Neural cell (in vitro differentiated cells): ENCODE results near the gene REV3L. TPM values are rescaled to one million over a fixed set of nuclear protein-coding genes. Genes with fewer than 3 reads are reported as not detected.

Experiments
- H2AFZ ChIP-seq: fragments of 200-600, 300-800 bp; sonication (generic), shearing (Covaris generic); 2 replicates; pipeline ENCODE4 v1.6.0; 2014; ENCODE audit warnings: low read depth, mild to moderate bottlenecking, antibody characterized with exemption, low read length, moderate library complexity
- H3F3A ChIP-seq: fragments of 200-600 bp; shearing (Covaris generic); 2 replicates; pipeline ENCODE4 v1.6.1; 2016; ENCODE audit warnings: mild to moderate bottlenecking, moderate library complexity, mixed read lengths, antibody characterized with exemption, low read length; ENCODE audit not compliant: insufficient read depth, poor library complexity, severe bottlenecking
- H3K27ac ChIP-seq: fragments of 200-600, 300-800 bp; sonication (generic), shearing (Covaris generic); 2 replicates; pipeline ENCODE4 v1.5.1; 2014; ENCODE audit warnings: mild to moderate bottlenecking, low read length, moderate library complexity
- H3K27me3 ChIP-seq: fragments of 300-800, 200-600 bp; sonication (generic), shearing (Covaris generic); 2 replicates; pipeline ENCODE4 v1.6.0; 2014; ENCODE audit warnings: mild to moderate bottlenecking, low read depth, low read length, moderate library complexity; ENCODE audit not compliant: insufficient read depth
- H3K36me3 ChIP-seq: fragments of 300-800, 200-600 bp; sonication (generic), shearing (Covaris generic); 2 replicates; pipeline ENCODE4 v1.5.1; 2014; ENCODE audit warnings: mild to moderate bottlenecking, antibody characterized with exemption, low read length, moderate library complexity; ENCODE audit not compliant: insufficient read depth
- H3K4me2 ChIP-seq: fragments of 300-800, 200-600 bp; sonication (generic), shearing (Covaris generic); 2 replicates; pipeline ENCODE4 v1.6.0; 2014; ENCODE audit warnings: mild to moderate bottlenecking, low read length
- H3K4me3 ChIP-seq: fragments of 300-800, 200-600 bp; sonication (generic), shearing (Covaris generic); 2 replicates; pipeline ENCODE4 v1.5.1; 2014; ENCODE audit warnings: mild to moderate bottlenecking, low read length, moderate library complexity
- H3K79me2 ChIP-seq: fragments of 200-600 bp; shearing (Covaris generic); replicated peaks from 2 replicates; pipeline ENCODE4 v1.6.0; 2014; ENCODE audit warnings: mild to moderate bottlenecking, low read length, moderate library complexity; ENCODE audit not compliant: insufficient read depth
- H3K9ac ChIP-seq: fragments of 300-800, 200-600 bp; sonication (generic), shearing (Covaris generic); 2 replicates; pipeline ENCODE4 v1.6.1; 2016; ENCODE audit warnings: mild to moderate bottlenecking, low read length, mixed read lengths
- H3K9me2 ChIP-seq: fragments of 200-600 bp; shearing (Covaris generic); 2 replicates; pipeline ENCODE4 v1.6.1; 2016; ENCODE audit warnings: mild to moderate bottlenecking, low read length, mixed read lengths; ENCODE audit not compliant: insufficient read depth
- H3K9me3 ChIP-seq: fragments of 200-600, 300-800 bp; sonication (generic), shearing (Covaris generic); 2 replicates; pipeline ENCODE4 v1.6.1; 2016; ENCODE audit warnings: mild to moderate bottlenecking, mixed run types, low read length, moderate library complexity, mixed read lengths
- H4K20me1 ChIP-seq: fragments of 200-600 bp; shearing (Covaris generic); 2 replicates; pipeline ENCODE4 v1.6.1; 2016; ENCODE audit warnings: mild to moderate bottlenecking, mixed run types; ENCODE audit not compliant: insufficient read depth
- EP300 ChIP-seq: fragments of 450-650 bp; conservative IDR thresholded peaks from 2 replicates; pipeline ENCODE4 v1.6.1; 2014; ENCODE audit warnings: antibody characterized with exemption, mild to moderate bottlenecking, moderate library complexity; ENCODE audit not compliant: poor library complexity, severe bottlenecking
- EZH2 ChIP-seq: fragments of 200-600, 300-800 bp; shearing (Covaris generic), sonication (generic); IDR thresholded peaks from 2 replicates; pipeline ENCODE4 v1.6.1; 2014; ENCODE audit warnings: antibody characterized with exemption, low read length, borderline replicate concordance, mild to moderate bottlenecking; ENCODE audit not compliant: insufficient read depth, poor library complexity, severe bottlenecking
- MXI1 ChIP-seq: fragments of 450-650 bp; conservative IDR thresholded peaks from 2 replicates; pipeline ENCODE4 v1.6.1; 2014; ENCODE audit warnings: antibody characterized with exemption, mild to moderate bottlenecking; ENCODE audit not compliant: poor library complexity, severe bottlenecking
- POLR2AphosphoS5 ChIP-seq: IDR thresholded peaks from 2 replicates; pipeline ENCODE4 v1.6.1; 2012
- RAD21 ChIP-seq: fragments of 450-650 bp; conservative IDR thresholded peaks from 2 replicates; pipeline ENCODE4 v1.6.1; 2014; ENCODE audit warnings: antibody characterized with exemption, mild to moderate bottlenecking, moderate library complexity
- SMC3 ChIP-seq: fragments of 450-650 bp; conservative IDR thresholded peaks from 2 replicates; pipeline ENCODE4 v1.6.1; 2014; ENCODE audit warnings: antibody characterized with exemption, mild to moderate bottlenecking, moderate library complexity; ENCODE audit not compliant: poor library complexity
- TAF1 ChIP-seq: IDR thresholded peaks from 2 replicates; pipeline ENCODE4 v1.6.1; 2012; ENCODE audit warnings: low read depth
- polyA plus RNA-seq: library from polyadenylated mRNA; depleted of rRNA; stranded (reverse); fragments of >200 nt; gene quantifications from 2 replicates; pipeline ENCODE4 v1.2.3, GENCODE V29; 2014
- TF ChIP-seq, protein P1 (sequence below): fragments of 450-650 bp; IDR thresholded peaks from 2 replicates; pipeline ENCODE4 v1.5.1; 2014; ENCODE audit warnings: antibody characterized with exemption, mild to moderate bottlenecking, moderate library complexity; ENCODE audit not compliant: poor library complexity, severe bottlenecking
- TF ChIP-seq, protein P2 (sequence below): IDR thresholded peaks from 2 replicates; pipeline ENCODE4 v1.6.1; 2012; ENCODE audit warnings: borderline replicate concordance

REV3L gene
- polyA plus RNA-seq, 1 donor from 2014 or later = 60.2 TPM

DNA sequence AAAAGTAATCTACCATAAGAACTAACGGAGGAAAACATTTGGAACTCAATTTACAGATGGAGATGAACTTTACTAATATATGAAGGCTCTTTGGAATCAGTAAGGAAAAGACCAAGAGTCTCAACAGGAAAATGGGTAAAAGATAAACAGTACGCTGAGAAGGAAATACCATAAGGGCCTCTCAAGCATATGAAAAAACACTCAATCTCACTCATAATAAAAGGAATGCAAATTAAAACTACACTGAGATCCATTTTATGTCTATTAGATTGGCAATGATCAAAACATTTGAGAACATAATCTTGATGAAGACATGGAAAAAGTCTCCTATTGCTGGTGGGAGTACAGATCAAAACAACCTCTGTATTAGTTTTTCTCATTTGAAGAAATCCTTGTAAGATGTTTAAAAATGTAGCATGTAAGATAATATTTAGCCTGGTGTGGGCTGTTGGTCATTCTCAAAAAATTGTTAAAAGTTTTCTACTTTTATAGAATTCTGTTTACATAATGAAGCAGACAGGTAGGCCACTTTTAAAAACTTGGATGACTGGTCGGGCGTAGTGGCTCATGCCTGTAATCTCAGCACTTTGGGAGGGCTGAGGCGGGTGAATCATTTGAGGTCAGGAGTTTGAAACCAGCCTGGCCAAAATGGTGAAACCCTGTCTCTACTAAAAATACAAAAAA is 14.5 kb downstream of the REV3L start (continued):
- TF ChIP-seq, protein P1, sequence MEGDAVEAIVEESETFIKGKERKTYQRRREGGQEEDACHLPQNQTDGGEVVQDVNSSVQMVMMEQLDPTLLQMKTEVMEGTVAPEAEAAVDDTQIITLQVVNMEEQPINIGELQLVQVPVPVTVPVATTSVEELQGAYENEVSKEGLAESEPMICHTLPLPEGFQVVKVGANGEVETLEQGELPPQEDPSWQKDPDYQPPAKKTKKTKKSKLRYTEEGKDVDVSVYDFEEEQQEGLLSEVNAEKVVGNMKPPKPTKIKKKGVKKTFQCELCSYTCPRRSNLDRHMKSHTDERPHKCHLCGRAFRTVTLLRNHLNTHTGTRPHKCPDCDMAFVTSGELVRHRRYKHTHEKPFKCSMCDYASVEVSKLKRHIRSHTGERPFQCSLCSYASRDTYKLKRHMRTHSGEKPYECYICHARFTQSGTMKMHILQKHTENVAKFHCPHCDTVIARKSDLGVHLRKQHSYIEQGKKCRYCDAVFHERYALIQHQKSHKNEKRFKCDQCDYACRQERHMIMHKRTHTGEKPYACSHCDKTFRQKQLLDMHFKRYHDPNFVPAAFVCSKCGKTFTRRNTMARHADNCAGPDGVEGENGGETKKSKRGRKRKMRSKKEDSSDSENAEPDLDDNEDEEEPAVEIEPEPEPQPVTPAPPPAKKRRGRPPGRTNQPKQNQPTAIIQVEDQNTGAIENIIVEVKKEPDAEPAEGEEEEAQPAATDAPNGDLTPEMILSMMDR = no peak
- TF ChIP-seq RAD21 = no peak

DNA sequence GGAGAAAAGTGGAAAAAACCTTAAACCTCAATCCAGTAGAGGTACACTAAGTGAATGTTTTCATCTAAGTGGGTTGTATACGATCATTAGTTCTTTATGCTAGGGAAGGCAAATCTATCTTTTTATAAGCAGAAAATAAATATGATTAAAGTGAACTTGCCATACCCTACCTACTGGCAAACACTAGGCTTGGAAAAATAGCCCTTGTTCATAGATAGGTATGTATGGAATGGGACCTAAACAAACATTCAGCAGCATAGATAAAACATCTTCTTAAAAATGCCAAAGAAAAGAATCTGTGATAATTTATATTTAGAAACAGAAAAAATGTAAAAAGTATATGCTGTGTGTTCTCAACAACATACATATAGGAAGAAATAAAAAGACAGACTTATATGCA is 18.8 kb downstream of the REV3L start:
- Histone ChIP-seq H2AFZ (no peak overlapping the region), H3K9me3 (peaks cover 4% of the 10 kb centered on the region), H3K9me2 (no peaks in the 10 kb centered on the region), H3K4me3 (no peak overlapping the region), H4K20me1 (no peaks in the 10 kb centered on the region), H3K27me3 (no peaks in the 10 kb centered on the region), H3F3A (no peaks in the 10 kb centered on the region), H3K27ac (no peak overlapping the region), H3K79me2 (peaks cover 13% of the 10 kb centered on the region), H3K9ac (no peak overlapping the region), H3K4me2 (no peak overlapping the region), H3K36me3 (no peaks in the 10 kb centered on the region)
- no peak for TF ChIP-seq MXI1
- TF ChIP-seq EZH2 = no peak
- TF ChIP-seq, protein P1 = no peak
- TF ChIP-seq SMC3 = no peak

DNA sequence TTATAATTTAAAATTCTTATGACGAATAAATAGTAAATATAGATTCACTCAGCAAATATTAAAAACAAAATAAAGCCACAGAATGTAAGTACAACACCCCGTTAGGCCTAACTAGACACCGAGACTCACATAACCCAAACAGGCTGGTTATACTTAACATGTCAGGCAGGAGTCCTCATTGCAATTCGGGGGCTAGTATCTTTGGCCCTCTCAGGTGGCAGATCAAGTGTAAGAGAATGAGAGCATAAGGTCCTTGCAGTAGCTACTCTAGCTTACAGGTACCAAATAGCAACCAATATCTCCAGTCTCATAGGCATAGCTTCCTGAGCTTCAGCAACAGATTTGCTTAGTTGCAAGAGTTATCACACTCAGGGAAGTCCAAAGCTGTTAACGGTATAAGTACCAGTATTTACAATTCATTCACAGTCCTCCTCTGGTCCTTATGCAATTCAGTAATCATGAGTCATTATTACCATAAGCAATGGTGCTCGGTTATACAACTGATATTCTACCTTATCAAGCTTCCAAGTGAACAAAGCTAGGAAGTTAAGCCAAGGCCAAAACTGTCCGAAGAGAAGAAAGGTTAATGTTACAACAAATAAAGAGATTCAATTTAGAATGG is 20.1 kb downstream of the REV3L start:
- peaks cover 21% of the 10 kb centered on the region for H3K79me2 ChIP-seq
- H3K36me3 ChIP-seq = no peaks in the 10 kb centered on the region
- no peak overlapping the region for H3K27ac ChIP-seq
- H3K27me3 ChIP-seq = no peaks in the 10 kb centered on the region
- H3K9me3 ChIP-seq = peaks cover 7% of the 10 kb centered on the region
- TF ChIP-seq, protein P1 = no peak
- TF ChIP-seq TAF1 = no peak
- no peak for TF ChIP-seq EZH2
- TF ChIP-seq POLR2AphosphoS5 = no peak
- no peak for TF ChIP-seq MXI1
- no peak for TF ChIP-seq SMC3
- TF ChIP-seq, protein P2, sequence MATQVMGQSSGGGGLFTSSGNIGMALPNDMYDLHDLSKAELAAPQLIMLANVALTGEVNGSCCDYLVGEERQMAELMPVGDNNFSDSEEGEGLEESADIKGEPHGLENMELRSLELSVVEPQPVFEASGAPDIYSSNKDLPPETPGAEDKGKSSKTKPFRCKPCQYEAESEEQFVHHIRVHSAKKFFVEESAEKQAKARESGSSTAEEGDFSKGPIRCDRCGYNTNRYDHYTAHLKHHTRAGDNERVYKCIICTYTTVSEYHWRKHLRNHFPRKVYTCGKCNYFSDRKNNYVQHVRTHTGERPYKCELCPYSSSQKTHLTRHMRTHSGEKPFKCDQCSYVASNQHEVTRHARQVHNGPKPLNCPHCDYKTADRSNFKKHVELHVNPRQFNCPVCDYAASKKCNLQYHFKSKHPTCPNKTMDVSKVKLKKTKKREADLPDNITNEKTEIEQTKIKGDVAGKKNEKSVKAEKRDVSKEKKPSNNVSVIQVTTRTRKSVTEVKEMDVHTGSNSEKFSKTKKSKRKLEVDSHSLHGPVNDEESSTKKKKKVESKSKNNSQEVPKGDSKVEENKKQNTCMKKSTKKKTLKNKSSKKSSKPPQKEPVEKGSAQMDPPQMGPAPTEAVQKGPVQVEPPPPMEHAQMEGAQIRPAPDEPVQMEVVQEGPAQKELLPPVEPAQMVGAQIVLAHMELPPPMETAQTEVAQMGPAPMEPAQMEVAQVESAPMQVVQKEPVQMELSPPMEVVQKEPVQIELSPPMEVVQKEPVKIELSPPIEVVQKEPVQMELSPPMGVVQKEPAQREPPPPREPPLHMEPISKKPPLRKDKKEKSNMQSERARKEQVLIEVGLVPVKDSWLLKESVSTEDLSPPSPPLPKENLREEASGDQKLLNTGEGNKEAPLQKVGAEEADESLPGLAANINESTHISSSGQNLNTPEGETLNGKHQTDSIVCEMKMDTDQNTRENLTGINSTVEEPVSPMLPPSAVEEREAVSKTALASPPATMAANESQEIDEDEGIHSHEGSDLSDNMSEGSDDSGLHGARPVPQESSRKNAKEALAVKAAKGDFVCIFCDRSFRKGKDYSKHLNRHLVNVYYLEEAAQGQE = no peak
- TF ChIP-seq EP300 = no peak
- no peak for TF ChIP-seq RAD21
- H3K4me2 ChIP-seq = no peak overlapping the region
- no peak overlapping the region for H3K4me3 ChIP-seq
- H2AFZ ChIP-seq = no peak overlapping the region
- H3K9ac ChIP-seq = no peak overlapping the region
- H3F3A ChIP-seq = no peaks in the 10 kb centered on the region
- no peaks in the 10 kb centered on the region for H4K20me1 ChIP-seq
- no peaks in the 10 kb centered on the region for H3K9me2 ChIP-seq
